Keratinocyte (primary cell): ENCODE measurements around the gene TTLL4. TPM values are rescaled to one million over a fixed set of nuclear protein-coding genes. Genes with fewer than 3 reads are reported as not detected.

Source experiments
- DNase-seq: peaks from one replicate; pipeline ENCODE4 v3.0.0-alpha.2; 2011; ENCODE audit warnings: low read depth, missing footprints, low spot score
- FAIRE-seq: peaks from 2 replicates; lab custom pipeline; 2011; peaks lifted over from hg19 to GRCh38; lab: Jason Lieb, UNC
- H2AFZ ChIP-seq: 2 replicates; pipeline ENCODE4 v1.6.0; 2012; ENCODE audit warnings: low read length, control low read depth, inconsistent platforms; ENCODE audit not compliant: control insufficient read depth
- H3K27ac ChIP-seq: 2 replicates; pipeline ENCODE4 v1.5.1; 2011; ENCODE audit warnings: low read length; ENCODE audit not compliant: control insufficient read depth, insufficient read depth
- H3K27me3 ChIP-seq: 3 replicates; pipeline ENCODE4 v1.6.0; 2011; ENCODE audit warnings: low read length; ENCODE audit not compliant: control insufficient read depth, insufficient read depth; ENCODE audit errors: extremely low read depth
- H3K36me3 ChIP-seq, 2 experiments: 2 replicates in 1 of 2; 3 replicates in 1 of 2; pipeline ENCODE4 v1.5.1; 2011; ENCODE audit warnings: low read length in 2 of 2, mild to moderate bottlenecking in 1 of 2; ENCODE audit not compliant: control insufficient read depth in 2 of 2, insufficient read depth in 2 of 2; ENCODE audit errors: extremely low read depth in 1 of 2
- H3K4me1 ChIP-seq: 3 replicates; pipeline ENCODE4 v1.5.1; 2011; ENCODE audit warnings: low read length; ENCODE audit not compliant: control insufficient read depth, insufficient read depth; ENCODE audit errors: extremely low read depth
- H3K4me2 ChIP-seq: 3 replicates; pipeline ENCODE4 v1.6.0; 2011; ENCODE audit warnings: low read depth, low read length; ENCODE audit not compliant: control insufficient read depth, insufficient read depth; ENCODE audit errors: extremely low read depth
- H3K4me3 ChIP-seq, 3 experiments: fragments of 200-600 bp in 1 of 3; sonication (generic) in 1 of 3; 2 replicates in 2 of 3; 3 replicates in 1 of 3; pipeline ENCODE4 v1.5.1; 2011 to 2016; ENCODE audit warnings: low read length in 3 of 3, mild to moderate bottlenecking in 3 of 3, control low read depth in 2 of 3, inconsistent platforms in 1 of 3, low read depth in 1 of 3, mixed read lengths in 1 of 3, mixed run types in 1 of 3, moderate library complexity in 1 of 3; ENCODE audit not compliant: control insufficient read depth in 2 of 3, insufficient read depth in 2 of 3; ENCODE audit errors: extremely low read depth in 1 of 3
- H3K79me2 ChIP-seq: 2 replicates; pipeline ENCODE4 v1.6.0; 2012; ENCODE audit warnings: low read length; ENCODE audit not compliant: control insufficient read depth, insufficient read depth
- H3K9ac ChIP-seq: 3 replicates; pipeline ENCODE4 v1.6.0; 2011; ENCODE audit warnings: low read length; ENCODE audit not compliant: control insufficient read depth, insufficient read depth; ENCODE audit errors: extremely low read depth
- H3K9me1 ChIP-seq: 3 replicates; pipeline ENCODE4 v1.6.0; 2011; ENCODE audit warnings: low read length; ENCODE audit not compliant: control insufficient read depth, insufficient read depth; ENCODE audit errors: extremely low read depth
- H3K9me3 ChIP-seq: 2 replicates; pipeline ENCODE4 v1.5.1; 2012; ENCODE audit warnings: low read depth, low read length; ENCODE audit not compliant: control insufficient read depth
- H4K20me1 ChIP-seq: 3 replicates; pipeline ENCODE4 v1.6.0; 2011; ENCODE audit warnings: low read length; ENCODE audit not compliant: control insufficient read depth, insufficient read depth; ENCODE audit errors: extremely low read depth
- CTCF ChIP-seq, 3 experiments: IDR thresholded peaks in 1 of 3; conservative IDR thresholded peaks in 1 of 3; optimal IDR thresholded peaks in 1 of 3; 2 replicates in 2 of 3; 3 replicates in 1 of 3; pipeline versions ENCODE3 to v1.5.1; 2011; ENCODE audit warnings: low read length in 3 of 3, mild to moderate bottlenecking in 3 of 3, moderate library complexity in 2 of 3, control low read depth in 1 of 3, inconsistent platforms in 1 of 3; ENCODE audit not compliant: insufficient read depth in 2 of 3; ENCODE audit errors: extremely low read depth in 1 of 3
- EZH2 ChIP-seq: IDR thresholded peaks from one replicate; pipeline ENCODE4 v1.6.1; 2012; ENCODE audit warnings: inconsistent platforms, mild to moderate bottlenecking, low read length, moderate library complexity
- dilution Hi-C: fragments of 300-500 bp; cut with MboI; formaldehyde crosslinking; loops from one replicate; pipeline ENCODE4 v1.7.0; 2020; ENCODE audit warnings: low sequenced_read_pairs; ENCODE audit not compliant: extremely low pct_ligation_motif_present
- polyA plus RNA-seq, 5 experiments: library from polyadenylated mRNA; depleted of rRNA in 3 of 5; stranded (reverse) in 3 of 5; stranded (forward) in 1 of 5; unstranded in 1 of 5; fragments of >200 nt; gene quantifications; 1 replicate in 1 of 5; 2 replicates in 3 of 5; 3 replicates in 1 of 5; pipeline versions ENCODE4 v1.2.1 to v1.2.3, GENCODE V29; 2011 to 2012; ENCODE audit warnings: missing spikeins in 2 of 5, low read depth in 1 of 5, low replicate concordance in 1 of 5

Gene TTLL4
- polyA plus RNA-seq, 1 donor (not counting 4 experiments of a cell fraction or from before 2014, with no cell fraction given): 20.1 TPM

- H4K20me1 ChIP-seq: no peaks in the 10 kb centered on the region
- no peak overlapping the region for H3K27ac ChIP-seq
- TF ChIP-seq EZH2: no peak
- no peak for TF ChIP-seq CTCF (optimal IDR thresholded peaks at IDR 0.05 in 1 of 3, IDR thresholded peaks at IDR 0.05 in 1 of 3, conservative IDR thresholded peaks at IDR 0.05 in 1 of 3; ENCODE audit: extremely low read depth in 1 of 3, insufficient read depth in 2 of 3, low read length in 3 of 3)
- H2AFZ ChIP-seq: no peak overlapping the region
- no peak overlapping the region for H3K4me3 ChIP-seq
- no peak overlapping the region for H3K9ac ChIP-seq
- dilution Hi-C loops: no loop called here
- no peak overlapping the region for H3K4me2 ChIP-seq
- peaks cover 4% of the 10 kb centered on the region for H3K79me2 ChIP-seq
- peaks cover 35 to 45% of the 10 kb centered on the region in 2 experiments for H3K36me3 ChIP-seq
- no peak for FAIRE-seq
- no peaks in the 10 kb centered on the region for H3K9me3 ChIP-seq
- H3K27me3 ChIP-seq: no peaks in the 10 kb centered on the region
- DNase-seq: no peak
- H3K4me1 ChIP-seq: peaks cover 3% of the 10 kb centered on the region
- H3K9me1 ChIP-seq: no peaks in the 10 kb centered on the region
Observed at GRCh38 chr2:218743068-218743467, 32.4 kb downstream of the TTLL4 start.

- Histone ChIP-seq H3K9me1 (no peaks in the 10 kb centered on the region), H3K9me3 (no peaks in the 10 kb centered on the region), H3K27me3 (no peaks in the 10 kb centered on the region), H3K79me2 (no peaks in the 10 kb centered on the region), H3K4me2 (no peak overlapping the region), H4K20me1 (no peaks in the 10 kb centered on the region), H3K9ac (no peak overlapping the region), H3K4me3 (no peak overlapping the region), H3K27ac (no peak overlapping the region), H3K4me1 (peaks cover 3% of the 10 kb centered on the region), H3K36me3 (peaks cover 29 to 38% of the 10 kb centered on the region in 2 experiments), H2AFZ (no peak overlapping the region)
- DNase-seq (no peak), FAIRE-seq (no peak)
- dilution Hi-C loops: no loop called here
- no peak for TF ChIP-seq EZH2
- TF ChIP-seq CTCF (optimal IDR thresholded peaks at IDR 0.05 in 1 of 3, IDR thresholded peaks at IDR 0.05 in 1 of 3, conservative IDR thresholded peaks at IDR 0.05 in 1 of 3; ENCODE audit: extremely low read depth in 1 of 3, insufficient read depth in 2 of 3, low read length in 3 of 3): no peak
Observed at GRCh38 chr2:218744615-218745014, 34.0 kb downstream of the TTLL4 start.
